ENCODE data around the gene PICK1.

The PICK1 gene

GRCh38 chr22:38080474-38080849, 23.3 kb downstream of the PICK1 start:
- no peak overlapping the region for H3K4me3 ChIP-seq (ENCODE audit: low read depth, low read length)

GRCh38 chr22:38080850-38081635, 23.8 kb downstream of the PICK1 start:
- TF ChIP-seq CTCF (IDR thresholded peaks at IDR 0.05; ENCODE audit: low read depth, low read length): no peak
- H3K4me3 ChIP-seq (ENCODE audit: low read depth, low read length): no peak overlapping the region

More at GRCh38 chr22:38080474-38080849, 23.3 kb downstream of the PICK1 start:
- no peak for TF ChIP-seq CTCF (IDR thresholded peaks at IDR 0.05; ENCODE audit: low read depth, low read length)

- no peak for TF ChIP-seq CTCF (IDR thresholded peaks at IDR 0.05; ENCODE audit: low read depth, low read length)
- no peak overlapping the region for H3K4me3 ChIP-seq (ENCODE audit: low read depth, low read length)
Observed at GRCh38 chr22:38081636-38081940, 24.4 kb downstream of the PICK1 start.

- H3K4me3 ChIP-seq (ENCODE audit: low read depth, low read length): no peak overlapping the region
- no peak for TF ChIP-seq CTCF (IDR thresholded peaks at IDR 0.05; ENCODE audit: low read depth, low read length)
Observed at GRCh38 chr22:38081941-38082828, 25.0 kb downstream of the PICK1 start.

- no peak for TF ChIP-seq CTCF (IDR thresholded peaks at IDR 0.05; ENCODE audit: low read depth, low read length)
- H3K4me3 ChIP-seq (ENCODE audit: low read depth, low read length): no peak overlapping the region
Observed at GRCh38 chr22:38082986-38083710, 25.9 kb downstream of the PICK1 start.

- TF ChIP-seq CTCF (IDR thresholded peaks at IDR 0.05; ENCODE audit: low read depth, low read length): no peak
- H3K4me3 ChIP-seq (ENCODE audit: low read depth, low read length): no peak within 1 kb of the TSS
Observed at GRCh38 chr22:38083931-38084631, 26.9 kb downstream of the PICK1 start, which contains the start of gene SLC16A8. SLC16A8 (minus strand) TSS chr22:38084184; CDS start chr22:38082873, 1,311 bp downstream.
